ENCODE results near the gene RNASE11.

DNA sequence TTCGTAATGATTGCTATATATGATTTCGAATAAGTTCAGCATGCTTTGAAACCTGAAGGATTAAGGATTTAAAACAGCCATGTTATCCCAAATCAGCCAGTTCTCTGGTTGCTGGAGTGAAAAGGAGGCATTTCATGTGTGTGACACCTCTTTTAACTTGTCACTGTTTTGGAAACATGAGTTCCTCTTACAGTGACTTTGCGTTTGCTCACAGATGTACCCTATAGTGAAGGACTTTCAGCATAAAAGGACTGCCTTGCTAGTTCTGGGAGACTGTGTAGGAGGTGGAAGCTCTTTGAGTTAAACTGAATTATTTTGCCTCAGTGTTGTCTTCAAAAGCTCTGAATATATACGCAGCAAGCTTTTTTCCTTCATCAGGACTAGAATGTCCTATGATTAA, 7.6 kb downstream of the RNASE11 start:
- TF ChIP-seq, protein P1, sequence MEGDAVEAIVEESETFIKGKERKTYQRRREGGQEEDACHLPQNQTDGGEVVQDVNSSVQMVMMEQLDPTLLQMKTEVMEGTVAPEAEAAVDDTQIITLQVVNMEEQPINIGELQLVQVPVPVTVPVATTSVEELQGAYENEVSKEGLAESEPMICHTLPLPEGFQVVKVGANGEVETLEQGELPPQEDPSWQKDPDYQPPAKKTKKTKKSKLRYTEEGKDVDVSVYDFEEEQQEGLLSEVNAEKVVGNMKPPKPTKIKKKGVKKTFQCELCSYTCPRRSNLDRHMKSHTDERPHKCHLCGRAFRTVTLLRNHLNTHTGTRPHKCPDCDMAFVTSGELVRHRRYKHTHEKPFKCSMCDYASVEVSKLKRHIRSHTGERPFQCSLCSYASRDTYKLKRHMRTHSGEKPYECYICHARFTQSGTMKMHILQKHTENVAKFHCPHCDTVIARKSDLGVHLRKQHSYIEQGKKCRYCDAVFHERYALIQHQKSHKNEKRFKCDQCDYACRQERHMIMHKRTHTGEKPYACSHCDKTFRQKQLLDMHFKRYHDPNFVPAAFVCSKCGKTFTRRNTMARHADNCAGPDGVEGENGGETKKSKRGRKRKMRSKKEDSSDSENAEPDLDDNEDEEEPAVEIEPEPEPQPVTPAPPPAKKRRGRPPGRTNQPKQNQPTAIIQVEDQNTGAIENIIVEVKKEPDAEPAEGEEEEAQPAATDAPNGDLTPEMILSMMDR (conservative IDR thresholded peaks at IDR 0.05; ENCODE audit: low read depth, low read length): no peak
- TF ChIP-seq EZH2 (IDR thresholded peaks at IDR 0.05; ENCODE audit: low read length, unreplicated experiment) (no peak), EZH2phosphoT487 (IDR thresholded peaks at IDR 0.05; ENCODE audit: borderline replicate concordance, low read length) (no peak)
